Astrocyte of the spinal cord (primary cell): ENCODE results near the gene ERFL.
"Not testable (repeated sequence)": the region's sequence is repeated elsewhere in the genome, so short reads cannot be mapped to it uniquely, and the experiment has no call there.

Experiments used
- DNase-seq: peaks from one replicate; pipeline ENCODE4 v3.0.0; 2011; ENCODE audit warnings: low read depth, low spot score
- H3K4me3 ChIP-seq: 2 replicates; pipeline ENCODE4 v1.5.1; 2011; ENCODE audit warnings: low read depth, mild to moderate bottlenecking, low read length, moderate library complexity
- CTCF ChIP-seq: IDR thresholded peaks from 2 replicates; pipeline ENCODE4 v1.5.1; 2012; ENCODE audit warnings: low read depth, mild to moderate bottlenecking, low read length, inconsistent platforms
- in situ Hi-C: cut with HindIII; loops from 2 replicates; pipeline ENCODE4 v1.10.0; 2017; ENCODE audit warnings: low sequenced_read_pairs

ERFL gene

GRCh38 chr19:41917676-41918075 is 10.6 kb downstream of the ERFL start:
- DNase-seq: no peak
- no peak for TF ChIP-seq CTCF
- no peak overlapping the region for H3K4me3 ChIP-seq
- in situ Hi-C loops: no loop called here

GRCh38 chr19:41915776-41916414 is 12.4 kb downstream of the ERFL start:
- no peak for TF ChIP-seq CTCF
- in situ Hi-C loops: no loop called here
- no peak for DNase-seq
- H3K4me3 ChIP-seq: no peak overlapping the region

GRCh38 chr19:41915021-41915775 is 13.1 kb downstream of the ERFL start:
- no peak for TF ChIP-seq CTCF
- no peak overlapping the region for H3K4me3 ChIP-seq
- DNase-seq: no peak
- in situ Hi-C loops: no loop called here

GRCh38 chr19:41914424-41914834 is 13.8 kb downstream of the ERFL start:
- H3K4me3 ChIP-seq, in situ Hi-C loops, DNase-seq: not testable (repeated sequence)

- no peak for TF ChIP-seq CTCF
- in situ Hi-C loops: no loop called here
- DNase-seq: no peak
- no peak overlapping the region for H3K4me3 ChIP-seq
These were observed 14.5 kb downstream of the ERFL start for GRCh38 chr19:41913538-41914423.

- DNase-seq: no peak
- TF ChIP-seq CTCF: no peak
- H3K4me3 ChIP-seq: no peak overlapping the region
These were observed 15.2 kb downstream of the ERFL start for GRCh38 chr19:41912899-41913537.

More at GRCh38 chr19:41912899-41913537, 15.2 kb downstream of the ERFL start:
- in situ Hi-C loops: no loop called here
